Skeletal muscle satellite cell (primary cell): ENCODE results near the gene WDR43. TPM values are rescaled to one million over a fixed set of nuclear protein-coding genes. Genes with fewer than 3 reads are reported as not detected.
A peak's percentile ranks its signal among the peaks of the same experiment; 100 is the strongest.

Experiments
- H3K27me3 ChIP-seq: 2 replicates; pipeline ENCODE4 v1.7.0; 2013; ENCODE audit warnings: low read length; ENCODE audit not compliant: control insufficient read depth, insufficient read depth
- H3K36me3 ChIP-seq: 2 replicates; pipeline ENCODE4 v1.7.0; 2013; ENCODE audit warnings: mild to moderate bottlenecking, control low read depth, low read length; ENCODE audit not compliant: insufficient read depth
- H3K4me1 ChIP-seq: 2 replicates; pipeline ENCODE4 v1.7.0; 2013; ENCODE audit warnings: low read length; ENCODE audit not compliant: control insufficient read depth, insufficient read depth
- H3K4me2 ChIP-seq: 2 replicates; pipeline ENCODE4 v1.7.0; 2013; ENCODE audit warnings: mild to moderate bottlenecking, low read length
- H3K4me3 ChIP-seq: 2 replicates; pipeline ENCODE4 v1.7.0; 2013; ENCODE audit warnings: low read length
- H3K9ac ChIP-seq: 2 replicates; pipeline ENCODE4 v1.7.0; 2013; ENCODE audit warnings: mild to moderate bottlenecking, low read depth, low read length, moderate library complexity
- H3K9me3 ChIP-seq: replicated peaks from 2 replicates; pipeline ENCODE4 v1.7.0; 2013; ENCODE audit warnings: mild to moderate bottlenecking, control low read depth, low read length
- total RNA-seq: library from RNA; depleted of rRNA; stranded (reverse); fragments of >200 nt; gene quantifications from 2 replicates; pipeline ENCODE4 v1.2.3, GENCODE V29; 2012; rRNA removed

Gene WDR43
- 81.7 and 98.4 TPM in 2 replicates for total RNA-seq

DNA sequence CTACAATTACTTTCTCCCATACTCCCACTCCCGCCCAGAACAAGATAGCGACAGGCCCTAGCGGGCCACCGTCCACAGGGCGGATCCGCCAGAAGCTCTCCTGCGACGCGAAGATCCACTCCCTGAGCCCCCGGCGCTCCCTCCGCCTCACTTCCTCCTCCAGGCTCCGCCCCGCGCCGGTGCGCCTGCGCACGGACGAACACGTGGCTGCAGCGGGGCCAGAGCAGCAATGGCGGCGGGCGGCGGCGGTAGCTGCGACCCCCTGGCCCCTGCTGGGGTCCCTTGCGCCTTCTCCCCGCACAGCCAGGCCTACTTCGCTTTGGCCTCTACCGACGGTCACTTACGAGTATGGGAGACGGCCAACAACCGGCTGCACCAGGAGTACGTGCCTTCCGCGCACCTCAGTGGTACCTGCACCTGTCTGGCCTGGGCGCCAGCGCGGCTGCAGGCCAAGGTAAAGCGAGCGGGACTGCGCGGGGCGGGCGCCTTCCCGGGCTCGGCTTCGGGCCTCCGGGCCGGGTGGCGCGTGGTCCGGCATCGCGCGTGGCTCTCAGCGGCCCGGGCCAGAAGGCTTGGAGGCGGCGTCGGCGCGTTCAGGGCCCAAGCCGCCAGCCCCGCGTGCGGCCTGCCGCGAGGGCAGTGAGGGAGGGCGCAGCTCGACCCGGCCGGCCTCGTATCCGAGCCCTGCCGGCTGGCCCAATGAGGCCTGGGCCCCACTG lies at the start of gene WDR43:
Gene WDR43 (plus strand): TSS at position 198 of the 719 bp plus-strand sequence. CDS start 32 bp downstream, at position 230.
- H3K9me3 ChIP-seq, result no peaks in the 10 kb centered on the region
- peak within 1 kb of the TSS; percentile 94 for H3K9ac ChIP-seq
- peak within 1 kb of the TSS; percentile 89 for H3K4me3 ChIP-seq
- no peaks in the 10 kb centered on the region for H3K27me3 ChIP-seq
- H3K4me1 ChIP-seq, result peaks cover 36% of the 10 kb centered on the region
- no peaks in the 10 kb centered on the region for H3K36me3 ChIP-seq
- H3K4me2 ChIP-seq, result peak within 1 kb of the TSS; percentile 92

DNA sequence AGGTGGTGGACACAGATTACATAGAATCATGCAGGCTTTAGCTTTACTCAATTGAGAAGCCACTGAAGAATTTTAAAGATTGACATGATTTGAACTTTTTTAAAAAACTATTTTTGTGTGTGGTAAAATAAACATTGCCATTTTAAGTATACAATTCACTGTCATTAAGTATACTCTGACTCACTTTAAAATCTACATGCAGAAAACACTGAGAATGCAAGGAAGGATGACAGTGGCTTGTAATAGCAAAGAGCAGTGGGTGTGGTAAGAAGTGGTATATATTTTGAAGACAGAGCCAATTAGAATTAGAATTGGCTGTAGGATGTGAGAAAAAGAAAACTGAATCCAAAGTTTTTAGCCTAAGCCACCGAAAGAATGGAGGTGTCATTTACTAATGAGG lies 39.3 kb upstream of the WDR43 start:
- Histone ChIP-seq H3K36me3 (peaks cover 7% of the 10 kb centered on the region), H3K4me2 (no peak overlapping the region), H3K9ac (no peak overlapping the region), H3K27me3 (no peaks in the 10 kb centered on the region), H3K4me1 (no peaks in the 10 kb centered on the region), H3K9me3 (no peaks in the 10 kb centered on the region), H3K4me3 (no peak overlapping the region)

DNA sequence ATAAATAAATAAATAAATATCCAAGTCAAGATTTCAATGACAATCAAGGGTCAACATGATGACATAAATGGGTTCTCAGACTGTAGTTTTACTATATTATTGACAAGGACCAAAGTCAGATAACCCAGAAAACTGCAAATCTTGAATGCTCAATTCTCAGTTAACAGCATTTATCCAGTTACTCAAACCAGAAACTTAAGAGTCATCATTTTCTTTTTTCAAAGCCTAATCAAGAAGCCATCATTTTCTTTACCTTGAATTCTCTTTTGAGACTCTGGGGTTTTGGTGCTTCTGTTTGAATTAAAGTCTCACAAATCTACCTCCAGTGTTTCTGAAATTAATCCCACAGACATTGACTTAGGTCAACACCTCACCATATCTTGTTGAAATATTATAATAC lies 38.5 kb upstream of the WDR43 start:
- H3K4me1 ChIP-seq, result no peaks in the 10 kb centered on the region
- H3K9me3 ChIP-seq, result no peaks in the 10 kb centered on the region
- H3K36me3 ChIP-seq, result peaks cover 7% of the 10 kb centered on the region
- no peak overlapping the region for H3K9ac ChIP-seq
- H3K27me3 ChIP-seq, result no peaks in the 10 kb centered on the region
- H3K4me2 ChIP-seq, result no peak overlapping the region
- no peak overlapping the region for H3K4me3 ChIP-seq

GRCh38 chr2:28868611-28869010 lies 25.9 kb upstream of the WDR43 start:
- peak overlapping the region; percentile 90 for H3K4me2 ChIP-seq
- H3K9ac ChIP-seq, result peak overlapping the region; percentile 84
- H3K9me3 ChIP-seq, result no peaks in the 10 kb centered on the region
- H3K4me3 ChIP-seq, result peak overlapping the region; percentile 83
- H3K4me1 ChIP-seq, result peaks cover 15% of the 10 kb centered on the region
- peaks cover 11% of the 10 kb centered on the region for H3K36me3 ChIP-seq
- no peaks in the 10 kb centered on the region for H3K27me3 ChIP-seq

DNA sequence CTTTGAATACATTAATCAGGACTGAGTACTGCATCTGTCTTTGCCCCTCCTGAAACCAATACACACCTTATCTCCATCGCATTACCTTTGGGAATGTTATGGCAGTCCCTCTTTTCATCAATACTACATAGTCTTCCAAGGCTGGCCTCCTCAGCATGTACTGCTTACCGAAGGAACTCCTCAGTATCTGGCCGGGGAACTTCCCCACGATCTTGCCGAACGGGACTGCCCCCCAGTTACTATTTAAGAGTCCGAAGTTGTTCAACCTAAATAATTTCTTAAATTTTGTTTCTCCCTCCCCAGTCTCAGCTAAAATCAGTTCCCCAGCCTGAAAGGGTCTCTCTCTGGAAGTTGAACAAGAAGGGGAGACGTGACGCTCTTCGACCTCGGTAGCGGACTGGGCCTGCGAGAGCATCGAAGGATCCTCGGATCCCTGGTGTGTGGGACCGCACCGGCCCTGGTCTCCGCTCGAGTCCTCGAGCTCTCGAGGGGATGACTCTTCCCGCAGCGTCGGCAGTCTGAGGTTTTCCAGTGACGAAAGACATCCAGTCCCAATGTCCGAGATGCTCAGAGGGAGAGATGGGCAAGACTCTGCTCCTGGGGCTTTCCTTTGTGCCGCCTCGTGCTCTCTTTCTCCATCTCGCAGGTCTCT lies 24.8 kb upstream of the WDR43 start:
- Histone ChIP-seq H3K36me3 (peaks cover 5% of the 10 kb centered on the region), H3K4me3 (peak overlapping the region; percentile 83), H3K4me2 (peak overlapping the region; percentile 90), H3K9ac (peak overlapping the region; percentile 84), H3K27me3 (no peaks in the 10 kb centered on the region), H3K9me3 (no peaks in the 10 kb centered on the region), H3K4me1 (peaks cover 15% of the 10 kb centered on the region)

GRCh38 chr2:28870146-28870891 lies 24.1 kb upstream of the WDR43 start, which contains the start of gene TRMT61B:
Gene TRMT61B, minus strand, starts transcription at chr2:28870309. Its CDS starts 32 bp downstream, at chr2:28870277.
- peaks cover 2% of the 10 kb centered on the region for H3K27me3 ChIP-seq
- H3K4me1 ChIP-seq, result peaks cover 15% of the 10 kb centered on the region
- no peaks in the 10 kb centered on the region for H3K9me3 ChIP-seq
- H3K9ac ChIP-seq, result peak within 1 kb of the TSS; percentile 84
- no peaks in the 10 kb centered on the region for H3K36me3 ChIP-seq
- H3K4me3 ChIP-seq, result peak within 1 kb of the TSS; percentile 83
- H3K4me2 ChIP-seq, result peak within 1 kb of the TSS; percentile 90

- Histone ChIP-seq H3K9me3 (no peaks in the 10 kb centered on the region), H3K9ac (no peak overlapping the region), H3K27me3 (peaks cover 11% of the 10 kb centered on the region), H3K36me3 (no peaks in the 10 kb centered on the region), H3K4me1 (peaks cover 15% of the 10 kb centered on the region), H3K4me3 (no peak overlapping the region), H3K4me2 (no peak overlapping the region)
Measured at GRCh38 chr2:28871620-28872019, 22.8 kb upstream of the WDR43 start.

GRCh38 chr2:28880193-28880592 lies 14.3 kb upstream of the WDR43 start:
- Histone ChIP-seq H3K4me3 (no peak overlapping the region), H3K9ac (no peak overlapping the region), H3K4me1 (no peaks in the 10 kb centered on the region), H3K9me3 (no peaks in the 10 kb centered on the region), H3K36me3 (no peaks in the 10 kb centered on the region), H3K4me2 (no peak overlapping the region), H3K27me3 (peaks cover 23% of the 10 kb centered on the region)

DNA sequence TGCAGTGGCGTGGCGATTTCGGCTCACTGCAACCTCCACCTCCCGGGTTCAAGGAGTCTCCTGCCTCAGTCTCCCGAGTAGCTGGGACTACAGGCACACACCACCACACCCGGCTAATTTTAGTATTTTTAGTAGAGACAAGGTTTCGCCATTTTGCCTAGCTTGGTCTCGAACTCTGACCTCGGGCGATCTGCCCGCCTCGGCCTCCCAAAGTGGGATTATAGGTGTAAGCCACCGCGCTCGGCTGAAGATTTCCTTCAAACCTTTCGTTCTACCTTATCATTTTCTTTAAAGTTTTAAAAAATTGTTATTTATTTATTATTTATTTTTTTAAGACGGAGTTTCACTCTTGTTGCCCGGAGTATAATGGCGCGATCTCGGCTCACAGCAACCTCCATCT lies 979 bp upstream of the WDR43 start:
- no peak overlapping the region for H3K4me3 ChIP-seq
- H3K4me2 ChIP-seq, result no peak overlapping the region
- H3K36me3 ChIP-seq, result no peaks in the 10 kb centered on the region
- peaks cover 25% of the 10 kb centered on the region for H3K4me1 ChIP-seq
- H3K27me3 ChIP-seq, result no peaks in the 10 kb centered on the region
- no peaks in the 10 kb centered on the region for H3K9me3 ChIP-seq
- no peak overlapping the region for H3K9ac ChIP-seq

- Histone ChIP-seq H3K36me3 (no peaks in the 10 kb centered on the region), H3K4me2 (peak overlapping the region; percentile 92), H3K27me3 (no peaks in the 10 kb centered on the region), H3K9me3 (no peaks in the 10 kb centered on the region), H3K4me3 (peak overlapping the region; percentile 89), H3K9ac (peak overlapping the region; percentile 94), H3K4me1 (peaks cover 36% of the 10 kb centered on the region)
Measured at GRCh38 chr2:28895189-28895893, 874 bp downstream of the WDR43 start.

DNA sequence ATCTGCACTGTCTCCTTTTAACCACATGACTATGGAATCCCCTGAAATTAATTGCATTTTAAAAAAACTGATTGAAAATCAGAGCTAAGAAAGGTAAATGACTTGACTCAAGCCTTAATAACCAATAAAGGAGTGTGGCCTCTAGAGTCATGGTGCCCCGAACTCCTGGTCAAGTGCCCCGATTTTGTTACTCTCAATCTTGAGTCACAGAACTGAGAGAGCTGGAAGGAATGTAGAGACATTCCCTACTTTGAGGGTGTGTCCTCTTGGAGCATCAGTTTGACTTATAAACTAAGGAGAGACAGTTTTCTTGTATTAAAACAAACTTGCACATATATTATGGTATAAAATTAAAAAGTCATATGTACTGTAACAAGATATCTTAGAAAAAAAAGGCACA lies 2.4 kb downstream of the WDR43 start:
- peak overlapping the region; percentile 92 for H3K4me2 ChIP-seq
- no peaks in the 10 kb centered on the region for H3K9me3 ChIP-seq
- H3K4me3 ChIP-seq, result peak overlapping the region; percentile 89
- H3K9ac ChIP-seq, result no peak overlapping the region
- no peaks in the 10 kb centered on the region for H3K27me3 ChIP-seq
- no peaks in the 10 kb centered on the region for H3K36me3 ChIP-seq
- H3K4me1 ChIP-seq, result peaks cover 45% of the 10 kb centered on the region
